Keratinocyte (primary cell): ENCODE data around the gene GKN1.

Experiments
- CTCF ChIP-seq, 3 experiments: IDR thresholded peaks in 1 of 3; conservative IDR thresholded peaks in 1 of 3; optimal IDR thresholded peaks in 1 of 3; 2 replicates in 2 of 3; 3 replicates in 1 of 3; pipeline versions ENCODE3 to v1.5.1; 2011; ENCODE audit warnings: low read length in 3 of 3, mild to moderate bottlenecking in 3 of 3, moderate library complexity in 2 of 3, control low read depth in 1 of 3, inconsistent platforms in 1 of 3; ENCODE audit not compliant: insufficient read depth in 2 of 3; ENCODE audit errors: extremely low read depth in 1 of 3
- EZH2 ChIP-seq: IDR thresholded peaks from one replicate; pipeline ENCODE4 v1.6.1; 2012; ENCODE audit warnings: inconsistent platforms, mild to moderate bottlenecking, low read length, moderate library complexity

GRCh38 chr2:69021727-69022126 lies 47.3 kb downstream of the GKN1 start:
- TF ChIP-seq CTCF (optimal IDR thresholded peaks at IDR 0.05 in 1 of 3, IDR thresholded peaks at IDR 0.05 in 1 of 3, conservative IDR thresholded peaks at IDR 0.05 in 1 of 3; ENCODE audit: extremely low read depth in 1 of 3, insufficient read depth in 2 of 3, low read length in 3 of 3) (no peak), EZH2 (no peak)
